HG02943 (cell line): Measurements from ENCODE around the gene TRAPPC12.
A peak's percentile ranks its signal among the peaks of the same experiment; 100 is the strongest.
"Not testable (repeated sequence)": the region's sequence is repeated elsewhere in the genome, so short reads cannot be mapped to it uniquely, and the experiment has no call there.

Experiments used
- ATAC-seq: cut with Tn5 transposase; IDR thresholded peaks from one replicate; pipeline ENCODE4 v1.9.1; 2021; ENCODE audit warnings: mild to moderate bottlenecking, low read depth, moderate library complexity; ENCODE audit not compliant: unreplicated experiment

Gene TRAPPC12

GRCh38 chr2:3494984-3495666 is 115.6 kb downstream of the TRAPPC12 start:
- ATAC-seq, result no peak

GRCh38 chr2:3496708-3497080 is 117.2 kb downstream of the TRAPPC12 start:
- not testable (repeated sequence) for ATAC-seq

GRCh38 chr2:3498783-3499394 is 119.4 kb downstream of the TRAPPC12 start:
- ATAC-seq, result no peak

GRCh38 chr2:3500326-3500899 is 120.9 kb downstream of the TRAPPC12 start:
- no peak for ATAC-seq

GRCh38 chr2:3503046-3503445 is 123.6 kb downstream of the TRAPPC12 start:
- no peak for ATAC-seq

GRCh38 chr2:3503483-3503882 is 124.0 kb downstream of the TRAPPC12 start:
- ATAC-seq, result no peak

GRCh38 chr2:3504741-3505140 is 125.2 kb downstream of the TRAPPC12 start:
- ATAC-seq, result no peak

GRCh38 chr2:3505771-3506170 is 126.3 kb downstream of the TRAPPC12 start:
- no peak for ATAC-seq

GRCh38 chr2:3512086-3512485 is 132.6 kb downstream of the TRAPPC12 start:
- no peak for ATAC-seq

- no peak for ATAC-seq
These were observed 133.7 kb downstream of the TRAPPC12 start for GRCh38 chr2:3513026-3513810.

GRCh38 chr2:3515438-3515837 is 135.9 kb downstream of the TRAPPC12 start:
- ATAC-seq, result not testable (repeated sequence)

GRCh38 chr2:3516831-3517230 is 137.3 kb downstream of the TRAPPC12 start:
- ATAC-seq, result no peak

GRCh38 chr2:3517948-3518495 is 138.5 kb downstream of the TRAPPC12 start:
- no peak for ATAC-seq

- peak; percentile 72 for ATAC-seq
These were observed 139.2 kb downstream of the TRAPPC12 start for GRCh38 chr2:3518496-3519254.

- peak; percentile 57 for ATAC-seq
These were observed 140.0 kb downstream of the TRAPPC12 start, which contains the start of gene ADI1 for GRCh38 chr2:3519255-3520205. Gene ADI1 (minus strand): TSS chr2:3519531. CDS start chr2:3519487, 44 bp downstream.

GRCh38 chr2:3520591-3520990 is 141.1 kb downstream of the TRAPPC12 start:
- ATAC-seq, result no peak

GRCh38 chr2:3522961-3523421 is 143.5 kb downstream of the TRAPPC12 start:
- no peak for ATAC-seq

- no peak for ATAC-seq
These were observed 144.1 kb downstream of the TRAPPC12 start for GRCh38 chr2:3523551-3524041.

- ATAC-seq, result no peak
These were observed 147.4 kb downstream of the TRAPPC12 start for GRCh38 chr2:3526871-3527270.
